Fibroblast of skin of scalp (primary cell): ENCODE measurements around the gene MVB12B.
A peak's percentile ranks its signal among the peaks of the same experiment; 100 is the strongest.
"Not testable (repeated sequence)": the region's sequence is repeated elsewhere in the genome, so short reads cannot be mapped to it uniquely, and the experiment has no call there.

Source experiments
- DNase-seq: peaks from one replicate; pipeline ENCODE4 v3.0.0-alpha.2; 2013

MVB12B gene

DNA sequence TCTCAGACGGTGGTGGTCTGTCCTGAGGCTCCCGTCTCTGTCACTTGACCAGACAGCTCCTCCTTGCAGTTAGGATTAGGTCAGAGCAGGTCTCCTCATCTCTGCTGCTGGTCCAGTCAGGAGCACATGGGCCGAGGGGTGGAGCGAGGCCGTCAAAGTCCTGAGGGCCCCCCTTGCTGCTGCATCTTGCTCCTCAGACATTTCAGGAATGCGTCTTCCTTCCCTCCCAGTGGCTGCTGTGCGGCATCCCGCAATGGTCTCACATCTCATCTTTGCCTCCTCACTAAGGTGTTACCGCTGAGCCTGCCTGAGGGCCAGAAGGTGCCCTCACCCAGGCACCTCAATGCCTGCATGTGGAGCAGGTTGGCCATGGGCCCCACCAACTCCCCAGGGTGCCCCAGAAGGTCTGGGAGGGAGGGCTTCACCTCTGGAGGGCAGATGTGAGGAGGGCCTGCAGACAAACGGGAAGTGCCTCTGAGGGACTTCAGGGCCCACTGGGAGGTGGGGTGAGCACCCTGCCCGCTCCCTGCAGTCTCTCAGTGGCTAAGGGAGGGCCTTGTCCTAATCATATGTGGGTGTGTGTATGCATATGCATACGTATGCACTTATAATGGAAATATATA is 149.4 kb downstream of the MVB12B start:
- DNase-seq = peak; percentile 27

- not testable (repeated sequence) for DNase-seq
Measured at GRCh38 chr9:126477432-126477831, 150.8 kb downstream of the MVB12B start.

- no peak for DNase-seq
Measured at GRCh38 chr9:126478216-126478981, 151.8 kb downstream of the MVB12B start.

DNA sequence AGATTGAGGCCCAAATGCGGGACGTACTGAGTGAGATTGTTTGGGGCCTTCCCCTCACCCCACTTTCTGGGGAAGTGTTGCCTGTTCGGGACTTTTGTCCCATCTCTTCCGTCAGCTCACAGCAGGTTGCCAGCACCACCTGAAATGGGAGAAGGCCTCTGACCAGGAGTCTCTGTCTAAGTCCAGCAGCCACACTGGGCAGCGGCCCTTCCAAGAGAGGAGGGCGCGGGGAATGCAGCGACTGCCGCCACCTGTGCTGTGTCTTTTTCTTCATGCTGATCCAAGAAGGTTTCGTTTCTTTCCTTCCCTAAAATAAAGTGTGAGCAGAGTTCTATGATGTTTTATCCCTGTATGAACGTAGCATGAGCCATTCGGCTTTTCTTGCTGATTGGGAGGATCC is 152.9 kb downstream of the MVB12B start:
- no peak for DNase-seq

- DNase-seq = no peak
Measured at GRCh38 chr9:126480813-126481212, 154.2 kb downstream of the MVB12B start.

DNA sequence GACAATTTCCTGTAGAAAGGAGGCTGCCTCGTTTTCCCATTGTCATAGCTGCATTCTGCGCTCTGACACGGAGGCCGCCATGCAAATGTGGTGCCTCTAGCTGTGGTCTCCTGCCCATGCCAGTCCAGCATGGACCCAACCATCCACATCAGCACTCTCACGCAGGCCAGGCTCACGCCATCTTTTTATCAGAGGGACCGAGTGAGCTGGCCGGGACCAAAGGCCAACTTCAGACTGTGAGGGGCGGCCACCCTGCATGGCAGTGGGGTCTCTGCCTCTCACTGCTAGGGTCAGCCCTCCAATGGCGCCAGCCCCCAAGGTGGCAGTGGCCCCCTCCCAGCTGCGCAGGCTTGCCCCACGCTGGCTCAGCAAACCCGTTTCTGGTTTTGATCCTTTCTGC is 155.2 kb downstream of the MVB12B start:
- DNase-seq = no peak

- DNase-seq = peak; percentile 90
Measured at GRCh38 chr9:126482361-126483044, 155.9 kb downstream of the MVB12B start.

GRCh38 chr9:126483468-126484073 is 156.9 kb downstream of the MVB12B start:
- DNase-seq = no peak

DNA sequence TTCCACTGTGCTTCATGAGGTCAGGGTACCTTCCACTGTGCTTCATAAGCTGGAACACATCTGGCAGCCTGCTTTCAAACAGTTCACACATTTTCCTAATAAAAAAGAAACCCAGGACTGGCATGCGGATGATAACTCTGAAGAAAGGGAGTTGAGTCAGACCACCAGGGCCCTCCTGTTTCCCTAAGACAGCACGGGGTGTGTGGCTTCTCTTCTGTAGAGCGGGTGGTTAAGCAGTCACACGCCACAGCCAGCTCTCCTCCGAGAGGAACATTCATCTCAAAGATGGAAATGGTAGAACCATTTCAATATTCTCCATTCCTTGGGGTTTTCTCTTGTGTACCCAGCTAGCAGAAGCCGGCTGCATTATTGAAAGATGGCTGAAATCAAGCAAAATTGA is 159.0 kb downstream of the MVB12B start:
- peak; percentile 28 for DNase-seq

DNA sequence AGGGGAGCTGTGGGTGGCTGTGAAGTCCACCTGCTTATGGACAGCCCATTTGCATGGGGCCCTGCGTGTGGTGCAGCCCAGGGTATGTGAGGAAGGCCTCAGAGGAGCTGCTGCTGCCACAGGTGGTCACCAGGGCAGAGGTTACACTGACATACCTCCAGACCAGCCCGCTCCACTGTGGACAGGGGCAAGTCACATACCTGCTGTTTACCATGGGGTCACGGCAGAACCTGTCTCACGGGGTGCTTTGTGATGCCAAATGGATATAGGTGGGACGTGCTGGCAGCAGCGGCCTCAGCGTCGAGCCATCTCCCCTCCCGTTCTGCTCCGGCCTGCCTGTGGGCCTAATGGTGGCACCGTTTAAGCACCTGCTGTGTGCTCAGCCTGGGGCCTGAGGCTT is 159.6 kb downstream of the MVB12B start:
- no peak for DNase-seq

DNA sequence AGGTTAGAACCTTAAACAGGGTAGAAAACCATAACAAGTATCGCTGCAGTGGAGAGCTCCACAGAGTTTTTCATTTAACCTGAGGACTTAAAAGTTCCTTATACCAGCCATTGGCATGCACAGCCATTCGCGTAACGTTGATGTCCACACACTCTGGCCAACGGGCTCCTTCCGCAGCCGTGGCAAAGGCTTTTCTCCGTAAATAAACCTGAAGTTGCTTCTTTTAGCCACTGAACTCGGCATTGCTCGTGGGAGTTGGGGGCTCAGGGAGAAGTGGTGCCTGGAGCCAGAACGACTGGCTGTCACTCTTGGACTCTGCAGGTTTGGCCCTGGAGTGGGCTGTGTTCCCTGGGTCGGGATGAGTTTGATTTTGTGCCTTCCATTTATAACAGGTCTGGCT is 161.2 kb downstream of the MVB12B start:
- DNase-seq = no peak

DNA sequence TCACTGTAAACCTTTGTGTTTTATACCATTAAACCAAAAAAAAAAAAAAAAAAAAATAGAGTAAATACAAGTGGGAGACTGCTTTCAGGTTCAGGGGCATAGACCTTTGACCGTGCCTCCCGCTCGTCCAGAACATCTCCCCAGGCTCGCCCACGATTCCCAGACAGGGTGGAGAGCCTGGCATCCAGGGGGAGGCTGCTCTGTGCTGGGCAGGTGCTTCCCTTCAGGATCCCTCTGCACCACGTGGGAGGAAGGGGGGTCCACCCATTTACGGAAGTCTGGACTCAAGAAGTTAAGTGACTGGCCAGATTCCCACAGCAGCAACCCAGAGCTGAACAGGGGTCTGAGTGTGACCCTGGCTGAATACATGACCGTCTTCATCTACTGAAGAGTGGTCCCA is 161.7 kb downstream of the MVB12B start:
- no peak for DNase-seq

GRCh38 chr9:126488881-126489404 is 162.3 kb downstream of the MVB12B start:
- DNase-seq = no peak

DNA sequence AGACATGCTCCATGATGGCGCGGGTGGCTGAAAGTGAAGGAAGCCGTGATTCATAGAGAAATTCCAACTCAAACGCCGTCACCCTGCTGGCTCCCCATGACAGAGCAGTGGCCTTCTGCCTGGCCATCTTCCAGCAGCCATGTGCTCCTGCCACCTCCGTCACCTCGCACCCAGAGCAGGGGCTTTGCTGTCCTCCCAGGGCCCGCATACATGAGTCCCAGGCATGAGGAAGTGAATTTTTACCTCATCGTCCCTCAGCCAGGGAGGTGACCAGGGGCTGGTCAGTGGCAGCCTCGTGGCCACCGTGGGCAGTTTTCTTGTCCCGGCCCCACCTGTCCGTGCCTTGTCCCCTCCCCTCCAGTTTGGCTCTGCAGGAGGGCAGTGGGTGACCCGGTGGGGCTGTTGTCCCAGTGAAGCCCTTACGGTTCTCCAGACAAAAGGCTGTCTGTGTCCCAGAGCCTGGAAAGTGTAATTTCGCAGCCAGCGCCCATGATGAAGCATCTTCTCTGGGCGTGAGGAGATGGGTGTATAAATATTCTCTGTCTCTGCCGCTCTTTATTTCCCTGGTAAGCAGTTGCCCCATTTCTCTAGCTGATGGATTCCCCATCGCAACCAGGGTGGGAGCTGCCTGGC is 163.1 kb downstream of the MVB12B start:
- no peak for DNase-seq

DNA sequence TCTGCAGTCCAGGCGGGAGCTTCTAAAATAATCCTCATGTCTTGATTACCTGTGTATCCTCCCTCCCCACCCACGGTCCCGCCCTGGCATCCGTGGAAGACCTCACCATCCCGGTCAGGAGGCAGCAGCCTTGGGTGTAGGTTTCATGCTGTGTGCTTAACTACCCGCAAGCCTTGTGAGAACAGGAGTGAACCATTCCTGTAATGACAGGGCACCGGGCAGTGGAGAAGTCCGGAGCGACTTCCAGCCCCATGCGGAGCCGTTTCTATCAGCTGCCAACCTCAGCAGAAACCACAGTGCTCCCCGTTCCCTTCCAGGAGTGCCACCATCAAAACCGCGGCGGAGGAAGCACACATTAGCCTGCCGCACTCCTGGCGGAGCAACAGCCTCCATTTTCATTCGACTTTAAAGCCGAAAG is 163.6 kb downstream of the MVB12B start:
- DNase-seq = no peak

- DNase-seq = peak; percentile 62
Measured at GRCh38 chr9:126490871-126491567, 164.4 kb downstream of the MVB12B start.

DNA sequence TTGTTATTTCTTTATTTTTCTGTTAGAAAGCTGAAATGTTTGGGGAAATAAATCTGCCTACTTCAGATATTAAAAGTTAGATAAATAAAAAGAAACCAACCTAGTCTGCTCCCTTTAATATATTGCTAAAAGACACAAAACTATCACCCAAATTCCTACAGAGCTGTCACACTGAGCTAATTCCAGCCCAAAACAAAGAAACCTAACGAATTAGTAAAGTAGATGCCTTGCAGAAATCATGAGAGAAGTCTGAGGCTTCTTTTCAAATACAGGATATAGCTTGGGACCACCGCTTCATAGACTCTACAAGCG is 164.9 kb downstream of the MVB12B start:
- no peak for DNase-seq

DNA sequence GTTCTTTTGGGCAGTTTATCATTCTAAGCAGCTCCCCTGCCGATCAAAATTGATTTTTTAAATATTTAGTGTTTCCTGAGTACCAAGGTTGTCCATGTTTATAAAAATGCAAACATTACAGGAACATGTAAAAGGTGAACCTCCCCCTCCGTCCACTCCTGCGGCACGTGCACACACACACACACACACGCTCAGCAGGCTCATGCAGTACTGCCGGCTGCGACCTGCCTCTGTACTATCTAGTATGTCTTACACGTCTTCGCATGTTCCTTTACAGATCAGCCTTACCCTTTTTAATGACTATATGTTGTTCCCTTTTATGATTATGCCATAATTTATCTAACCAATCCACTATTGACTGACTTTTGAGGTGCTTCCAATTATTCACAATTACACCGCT is 165.3 kb downstream of the MVB12B start:
- DNase-seq = no peak

- DNase-seq = no peak
Measured at GRCh38 chr9:126494264-126494663, 167.6 kb downstream of the MVB12B start.

- DNase-seq = no peak
Measured at GRCh38 chr9:126494746-126495145, 168.1 kb downstream of the MVB12B start.

DNA sequence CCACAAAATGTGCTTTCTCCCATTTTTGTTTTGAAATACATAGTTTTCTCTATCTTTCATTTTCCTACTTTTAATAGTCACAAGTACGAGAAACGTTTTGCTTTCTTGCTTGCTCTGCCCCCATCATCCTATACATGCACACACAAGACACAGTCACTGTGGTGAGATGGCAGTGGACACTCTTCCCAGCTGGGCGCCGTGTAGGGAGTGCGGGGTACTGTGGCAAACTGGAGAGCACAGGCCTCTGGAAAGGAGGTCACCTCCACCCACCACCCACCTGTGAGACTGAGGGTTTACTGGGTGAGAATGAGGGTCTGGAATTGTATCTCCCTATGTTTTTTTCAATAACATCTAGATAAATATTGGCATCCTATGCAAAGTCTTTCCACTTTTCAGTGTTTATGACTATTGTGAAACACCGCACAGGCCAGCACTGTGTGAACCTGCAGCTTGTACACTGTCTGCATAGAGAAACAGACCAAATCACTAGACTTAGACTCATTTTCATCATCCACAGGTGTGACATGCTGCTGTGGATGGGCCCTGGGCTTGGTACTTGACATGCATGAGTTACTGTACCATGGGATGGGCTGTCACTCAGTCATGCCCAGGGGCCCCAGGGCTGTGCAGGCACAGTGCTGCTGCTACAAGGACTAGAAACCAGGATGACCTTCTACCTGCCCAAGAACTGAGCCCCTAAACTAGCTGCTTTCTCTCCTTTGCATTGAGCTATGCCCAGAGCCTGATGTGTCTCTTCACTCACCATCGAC is 169.0 kb downstream of the MVB12B start:
- no peak for DNase-seq
